HEK293T (cell line): ENCODE measurements around the gene ZMIZ1.

Source experiments
- ARNT ChIP-seq: fragments of 450-650 bp; IDR thresholded peaks from 2 replicates; pipeline ENCODE4 v1.6.1; 2017; ENCODE audit warnings: mild to moderate bottlenecking
- BHLHE40 ChIP-seq: fragments of 450-650 bp; IDR thresholded peaks from 2 replicates; pipeline ENCODE4 v1.6.1; 2016; ENCODE audit warnings: mild to moderate bottlenecking, moderate library complexity, borderline replicate concordance
- CTBP1 ChIP-seq: fragments of 450-650 bp; IDR thresholded peaks from 2 replicates; pipeline ENCODE4 v1.6.1; 2016; ENCODE audit warnings: borderline replicate concordance
- FOXA1 ChIP-seq: fragments of 450-650 bp; IDR thresholded peaks from 2 replicates; pipeline ENCODE4 v1.6.1; 2016; ENCODE audit warnings: mild to moderate bottlenecking
- FOXM1 ChIP-seq: fragments of 450-650 bp; IDR thresholded peaks from 2 replicates; pipeline ENCODE4 v1.6.1; 2017; ENCODE audit warnings: mild to moderate bottlenecking, borderline replicate concordance
- HDGF ChIP-seq: fragments of 450-650 bp; IDR thresholded peaks from 2 replicates; pipeline ENCODE4 v1.6.1; 2017; ENCODE audit warnings: antibody characterized with exemption, borderline replicate concordance
- L3MBTL2 ChIP-seq: fragments of 450-650 bp; conservative IDR thresholded peaks from 2 replicates; pipeline ENCODE4 v1.6.1; 2016; ENCODE audit warnings: mild to moderate bottlenecking
- NFRKB ChIP-seq: fragments of 450-650 bp; IDR thresholded peaks from 2 replicates; pipeline ENCODE4 v1.6.1; 2016; ENCODE audit warnings: mild to moderate bottlenecking, moderate library complexity
- PKNOX1 ChIP-seq: fragments of 450-650 bp; IDR thresholded peaks from 2 replicates; pipeline ENCODE4 v1.6.1; 2016
- SP1 ChIP-seq: fragments of 450-650 bp; IDR thresholded peaks from 2 replicates; pipeline ENCODE4 v1.6.1; 2017
- SUZ12 ChIP-seq: fragments of 450-650 bp; IDR thresholded peaks from 2 replicates; pipeline ENCODE4 v1.6.1; 2016; ENCODE audit warnings: mild to moderate bottlenecking
- TARDBP ChIP-seq: fragments of 450-650 bp; IDR thresholded peaks from 2 replicates; pipeline ENCODE4 v1.6.1; 2016
- ZNF384 ChIP-seq: fragments of 450-650 bp; IDR thresholded peaks from 2 replicates; pipeline ENCODE4 v1.6.1; 2016

DNA sequence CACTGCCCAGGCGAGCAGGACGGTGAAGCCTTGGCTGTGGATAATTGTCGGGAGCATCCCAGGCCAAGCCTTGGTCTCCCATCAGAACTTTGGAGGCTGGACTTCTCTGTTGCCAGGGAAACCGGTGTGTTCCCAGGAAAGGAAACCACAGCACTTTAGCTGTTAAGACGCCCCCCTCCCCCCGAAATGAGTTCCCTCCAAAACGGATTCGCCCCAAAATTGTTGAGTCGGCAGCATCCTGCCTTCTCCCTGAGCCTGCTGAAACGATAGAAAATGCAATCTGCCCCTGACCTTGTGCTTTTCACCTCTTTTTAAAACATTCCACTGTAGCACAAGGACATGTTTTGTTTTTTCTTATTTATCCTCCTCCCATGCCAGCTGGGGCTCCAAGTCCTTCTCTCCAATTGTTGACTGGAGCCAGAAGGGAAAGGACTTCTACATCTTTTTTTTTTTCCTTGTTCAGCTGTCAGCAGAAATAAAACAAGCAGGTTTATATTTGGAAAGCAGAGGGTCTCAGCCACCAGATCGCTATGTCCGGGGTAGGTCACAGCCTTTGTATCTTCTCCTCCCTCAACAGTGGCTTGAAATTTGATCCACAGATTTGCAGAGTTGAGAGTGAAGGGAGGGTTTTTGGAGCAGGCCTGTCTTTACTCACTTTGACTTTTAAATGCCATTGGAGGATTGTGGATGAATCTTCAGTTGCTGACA is 116.5 kb downstream of the ZMIZ1 start:
- no peak for TF ChIP-seq NFRKB
- TF ChIP-seq FOXM1: no peak
- no peak for TF ChIP-seq BHLHE40
- no peak for TF ChIP-seq TARDBP
- no peak for TF ChIP-seq FOXA1
- TF ChIP-seq SP1: no peak
- TF ChIP-seq SUZ12: no peak
- TF ChIP-seq ZNF384: no peak
- TF ChIP-seq PKNOX1: no peak
- no peak for TF ChIP-seq L3MBTL2
- TF ChIP-seq ARNT: no peak
- TF ChIP-seq CTBP1: no peak
- no peak for TF ChIP-seq HDGF
